ENCODE data around the gene ZNF407.

ZNF407 gene

DNA sequence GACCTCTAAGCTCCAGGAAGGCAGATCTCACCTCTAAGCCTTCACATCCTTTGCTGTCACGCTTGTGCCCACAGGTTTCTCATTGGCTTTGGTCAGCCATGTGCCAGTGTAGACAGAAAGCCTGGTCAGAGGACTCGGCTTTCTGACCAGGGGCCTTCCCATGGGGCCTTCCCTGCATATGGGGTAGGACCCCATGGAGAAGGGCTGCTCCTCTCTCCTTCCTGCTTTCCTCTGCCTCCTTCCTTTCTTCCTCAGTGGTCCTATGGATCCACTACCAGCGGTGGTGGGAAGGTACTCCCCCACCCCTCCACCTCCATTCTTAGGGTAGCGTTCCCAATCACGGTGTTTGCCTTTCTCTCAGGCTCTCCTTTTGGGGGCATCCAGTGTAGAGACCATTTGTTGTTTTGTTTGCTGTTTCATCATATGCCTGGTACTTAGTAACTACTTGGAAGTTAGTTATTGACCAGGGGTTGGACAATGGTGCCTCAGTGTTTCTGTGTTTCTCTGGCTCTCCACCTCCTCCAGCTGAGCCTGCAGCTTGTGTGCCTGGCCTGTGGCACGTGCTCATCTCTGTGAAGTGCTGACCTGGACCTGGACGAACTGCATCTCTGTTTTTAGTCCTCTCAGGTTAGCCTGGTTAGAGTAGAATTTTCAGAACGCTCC is 71.6 kb downstream of the ZNF407 start:
- no peaks in the 10 kb centered on the region for H3K4me1 ChIP-seq (ENCODE audit: insufficient read depth, insufficient read length)
- no peak overlapping the region for H3K4me3 ChIP-seq (ENCODE audit: insufficient read length, low read depth)
- H3K36me3 ChIP-seq (ENCODE audit: insufficient read depth, insufficient read length, low read length): no peaks in the 10 kb centered on the region
- no peaks in the 10 kb centered on the region for H3K9me3 ChIP-seq (ENCODE audit: insufficient read depth, low read length)
- H3K9ac ChIP-seq (ENCODE audit: insufficient read length, low read depth): no peak overlapping the region
- no peaks in the 10 kb centered on the region for H3K27me3 ChIP-seq (ENCODE audit: insufficient read depth, insufficient read length)
- no peak for TF ChIP-seq SUZ12 (IDR thresholded peaks at IDR 0.05; ENCODE audit: extremely low read depth, insufficient read depth, insufficient read length)
- TF ChIP-seq YY1 (IDR thresholded peaks at IDR 0.05; ENCODE audit: insufficient read depth, insufficient read length): no peak
- TF ChIP-seq ZNF274 (IDR thresholded peaks at IDR 0.05; ENCODE audit: low read depth, low read length): no peak
- DNase-seq (ENCODE audit: low read depth, low spot score): no peak

DNA sequence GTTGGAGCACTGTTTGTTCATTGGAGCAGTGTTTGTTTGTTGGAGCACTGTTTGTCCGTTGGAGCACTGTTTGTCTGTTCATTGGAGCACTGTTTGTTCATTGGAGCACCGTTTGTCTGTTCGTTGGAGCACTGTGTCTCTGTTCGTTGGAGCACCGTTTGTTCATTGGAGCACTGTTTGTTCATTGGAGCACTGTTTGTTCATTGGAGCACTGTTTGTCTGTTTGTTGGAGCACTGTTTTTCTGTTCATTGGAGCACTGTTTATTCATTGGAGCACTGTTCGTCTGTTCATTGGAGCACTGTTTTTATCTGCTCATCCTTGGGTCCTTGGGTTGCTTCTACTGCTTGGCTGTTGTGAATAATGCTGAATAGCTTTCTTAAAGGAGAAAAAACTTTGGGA is 74.7 kb downstream of the ZNF407 start:
- Histone ChIP-seq H3K27me3 (ENCODE audit: insufficient read depth, insufficient read length) (no peaks in the 10 kb centered on the region), H3K4me3 (ENCODE audit: insufficient read length, low read depth) (no peak overlapping the region), H3K4me1 (ENCODE audit: insufficient read depth, insufficient read length) (no peaks in the 10 kb centered on the region), H3K9ac (ENCODE audit: insufficient read length, low read depth) (no peak overlapping the region), H3K36me3 (ENCODE audit: insufficient read depth, insufficient read length, low read length) (no peaks in the 10 kb centered on the region), H3K9me3 (ENCODE audit: insufficient read depth, low read length) (peaks cover 7% of the 10 kb centered on the region; the same call in 1 of the 2 replicates)
- TF ChIP-seq ZNF274 (IDR thresholded peaks at IDR 0.05; ENCODE audit: low read depth, low read length): no peak
- no peak for TF ChIP-seq YY1 (IDR thresholded peaks at IDR 0.05; ENCODE audit: insufficient read depth, insufficient read length)
- TF ChIP-seq SUZ12 (IDR thresholded peaks at IDR 0.05; ENCODE audit: extremely low read depth, insufficient read depth, insufficient read length): no peak
- no peak for DNase-seq (ENCODE audit: low read depth, low spot score)

DNA sequence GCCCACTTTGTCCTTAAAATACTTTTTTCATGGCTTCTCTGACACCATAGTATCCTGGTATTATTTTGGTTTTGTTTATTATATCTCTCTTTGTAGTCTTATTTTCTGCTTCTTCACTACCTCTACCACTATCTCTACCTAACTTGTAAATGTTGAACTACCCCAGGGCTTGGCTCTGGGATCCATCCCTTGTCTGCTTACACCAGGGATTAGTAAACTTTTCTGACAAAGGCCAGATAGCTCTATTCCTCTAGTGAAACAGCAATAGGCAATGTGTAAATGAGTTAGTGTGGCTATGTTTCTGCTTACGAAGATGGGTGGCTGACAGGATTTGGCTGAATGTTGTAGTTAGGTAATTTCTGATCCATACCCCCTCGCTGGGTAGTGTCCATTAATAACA is 76.8 kb downstream of the ZNF407 start:
- H3K36me3 ChIP-seq (ENCODE audit: insufficient read depth, insufficient read length, low read length): no peaks in the 10 kb centered on the region
- no peaks in the 10 kb centered on the region for H3K4me1 ChIP-seq (ENCODE audit: insufficient read depth, insufficient read length)
- peaks cover 10% of the 10 kb centered on the region; the same call in 1 of the 2 replicates for H3K9me3 ChIP-seq (ENCODE audit: insufficient read depth, low read length)
- no peak overlapping the region for H3K9ac ChIP-seq (ENCODE audit: insufficient read length, low read depth)
- no peak overlapping the region for H3K4me3 ChIP-seq (ENCODE audit: insufficient read length, low read depth)
- H3K27me3 ChIP-seq (ENCODE audit: insufficient read depth, insufficient read length): no peaks in the 10 kb centered on the region
- no peak for TF ChIP-seq SUZ12 (IDR thresholded peaks at IDR 0.05; ENCODE audit: extremely low read depth, insufficient read depth, insufficient read length)
- no peak for TF ChIP-seq YY1 (IDR thresholded peaks at IDR 0.05; ENCODE audit: insufficient read depth, insufficient read length)
- TF ChIP-seq ZNF274 (IDR thresholded peaks at IDR 0.05; ENCODE audit: low read depth, low read length): no peak
- DNase-seq (ENCODE audit: low read depth, low spot score): no peak

DNA sequence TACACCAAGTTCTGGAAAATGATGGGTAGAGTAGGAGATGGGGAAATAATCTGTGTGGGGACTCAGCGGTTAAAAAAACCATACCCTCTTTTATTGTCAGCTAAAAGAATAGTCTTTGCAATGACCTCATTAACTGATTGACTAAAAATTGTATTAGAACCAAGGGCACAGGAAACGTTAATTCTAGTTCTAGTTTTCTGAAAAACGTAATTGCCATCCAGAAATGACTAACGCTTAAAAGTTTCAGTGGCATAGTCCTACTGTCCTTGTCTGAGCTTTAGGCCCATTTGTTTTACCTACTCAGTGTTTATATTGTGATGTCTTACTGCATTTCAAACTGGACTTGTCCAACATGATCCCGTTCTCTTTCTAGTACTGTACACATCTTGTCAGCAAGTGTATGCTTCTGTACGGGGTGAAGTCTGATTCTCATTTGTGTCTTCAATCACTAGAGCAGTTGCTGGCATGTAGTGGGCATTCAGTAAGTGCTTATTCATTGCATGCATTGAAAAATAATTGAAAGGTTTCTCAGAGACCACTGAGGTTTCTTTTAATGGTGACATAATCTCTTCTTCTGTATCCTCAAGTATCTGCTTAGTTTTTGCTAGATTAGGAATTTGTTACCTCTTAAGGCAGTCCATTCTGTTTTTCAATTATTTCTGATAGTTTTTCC is 81.5 kb downstream of the ZNF407 start:
- Histone ChIP-seq H3K4me3 (ENCODE audit: insufficient read length, low read depth) (no peak overlapping the region), H3K9me3 (ENCODE audit: insufficient read depth, low read length) (peaks cover 10% of the 10 kb centered on the region; the same call in 1 of the 2 replicates), H3K9ac (ENCODE audit: insufficient read length, low read depth) (no peak overlapping the region), H3K36me3 (ENCODE audit: insufficient read depth, insufficient read length, low read length) (no peaks in the 10 kb centered on the region), H3K4me1 (ENCODE audit: insufficient read depth, insufficient read length) (no peaks in the 10 kb centered on the region), H3K27me3 (ENCODE audit: insufficient read depth, insufficient read length) (no peaks in the 10 kb centered on the region)
- no peak for DNase-seq (ENCODE audit: low read depth, low spot score)
- TF ChIP-seq YY1 (IDR thresholded peaks at IDR 0.05; ENCODE audit: insufficient read depth, insufficient read length): no peak
- TF ChIP-seq ZNF274 (IDR thresholded peaks at IDR 0.05; ENCODE audit: low read depth, low read length): no peak
- no peak for TF ChIP-seq SUZ12 (IDR thresholded peaks at IDR 0.05; ENCODE audit: extremely low read depth, insufficient read depth, insufficient read length)

DNA sequence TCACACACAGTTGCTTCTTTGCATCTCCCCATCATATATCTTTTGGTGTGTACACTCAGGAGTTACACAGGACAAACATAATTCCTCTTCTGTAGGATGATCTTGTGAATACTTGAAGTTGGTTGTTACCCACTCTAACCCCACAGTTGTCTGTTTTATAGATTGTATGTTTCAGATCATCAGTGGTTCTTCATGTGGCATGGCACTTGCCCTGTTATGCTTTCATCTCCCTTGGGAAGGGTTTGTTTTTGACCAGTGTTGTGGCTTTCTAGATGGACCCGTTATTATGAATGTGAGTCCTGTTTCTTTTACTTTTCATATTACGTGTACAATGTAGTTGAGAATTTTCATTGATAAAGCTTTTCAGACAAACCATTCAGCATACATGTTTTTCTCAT is 82.0 kb downstream of the ZNF407 start:
- DNase-seq (ENCODE audit: low read depth, low spot score): no peak
- H3K9ac ChIP-seq (ENCODE audit: insufficient read length, low read depth): no peak overlapping the region
- H3K36me3 ChIP-seq (ENCODE audit: insufficient read depth, insufficient read length, low read length): no peaks in the 10 kb centered on the region
- H3K4me3 ChIP-seq (ENCODE audit: insufficient read length, low read depth): no peak overlapping the region
- no peaks in the 10 kb centered on the region for H3K27me3 ChIP-seq (ENCODE audit: insufficient read depth, insufficient read length)
- peaks cover 10% of the 10 kb centered on the region; the same call in 1 of the 2 replicates for H3K9me3 ChIP-seq (ENCODE audit: insufficient read depth, low read length)
- no peaks in the 10 kb centered on the region for H3K4me1 ChIP-seq (ENCODE audit: insufficient read depth, insufficient read length)
- TF ChIP-seq YY1 (IDR thresholded peaks at IDR 0.05; ENCODE audit: insufficient read depth, insufficient read length) (no peak), SUZ12 (IDR thresholded peaks at IDR 0.05; ENCODE audit: extremely low read depth, insufficient read depth, insufficient read length) (no peak), ZNF274 (IDR thresholded peaks at IDR 0.05; ENCODE audit: low read depth, low read length) (no peak)

DNA sequence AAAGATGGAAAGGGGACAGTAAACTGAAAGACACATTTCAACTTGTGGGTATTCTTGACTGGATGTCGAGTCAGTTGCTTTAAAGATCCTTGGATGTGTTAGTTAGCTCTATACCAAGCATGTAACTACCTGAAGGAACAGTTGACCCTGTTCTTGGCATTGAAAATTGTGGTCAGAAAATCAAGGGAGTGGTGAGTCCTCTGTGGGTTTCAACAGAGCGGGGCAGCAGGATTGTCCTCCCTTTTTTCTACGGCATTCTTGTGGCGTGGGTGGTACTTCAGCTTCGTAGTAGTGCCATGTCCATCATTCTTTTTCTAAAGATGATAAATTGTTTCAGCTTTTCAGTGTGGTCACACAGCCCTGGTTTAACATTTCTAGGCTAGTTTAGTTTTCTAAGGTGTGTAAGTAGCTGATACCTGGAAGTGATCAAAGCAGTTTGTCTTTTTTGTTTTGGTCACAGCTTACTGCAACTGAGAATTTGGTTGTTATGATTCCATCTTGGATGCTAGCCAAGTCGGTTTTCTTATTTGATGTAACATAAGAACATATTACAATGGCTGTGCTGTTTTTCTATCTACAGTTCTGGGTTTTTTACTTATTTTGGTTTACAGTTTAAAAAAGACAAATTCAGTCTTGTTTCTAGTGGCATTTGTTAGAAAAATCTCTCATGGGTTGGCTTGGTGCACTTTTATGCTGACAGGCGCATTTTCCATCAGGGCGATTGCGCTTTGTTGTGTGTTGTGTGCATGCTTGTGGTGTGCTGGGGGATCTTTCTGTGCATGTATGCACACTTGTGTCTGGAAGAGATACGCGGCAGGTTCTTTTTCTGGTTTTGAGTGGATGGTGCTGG is 84.7 kb downstream of the ZNF407 start:
- H3K9me3 ChIP-seq (ENCODE audit: insufficient read depth, low read length): peaks cover 3% of the 10 kb centered on the region; the same call in 1 of the 2 replicates

DNA sequence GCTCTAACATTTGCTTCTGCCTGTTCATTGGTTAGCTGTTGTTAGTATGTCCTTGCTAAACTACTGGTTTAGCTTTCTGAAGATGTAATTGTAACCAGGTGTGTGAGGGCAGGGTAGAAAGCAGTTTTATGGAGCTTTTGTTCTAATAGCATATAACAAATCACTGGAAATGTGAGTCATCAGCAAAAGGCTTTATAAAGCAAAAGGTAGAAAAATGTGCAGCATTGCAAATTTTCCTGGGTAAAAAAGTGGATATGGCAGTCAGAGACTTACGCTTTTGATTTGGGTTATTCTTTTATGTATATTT is 85.3 kb downstream of the ZNF407 start:
- peaks cover 4% of the 10 kb centered on the region for H3K36me3 ChIP-seq (ENCODE audit: insufficient read depth, insufficient read length, low read length)
- DNase-seq (ENCODE audit: low read depth, low spot score): no peak

More for the DNA sequence above, 84.7 kb downstream of the ZNF407 start:
- H3K4me3 ChIP-seq (ENCODE audit: insufficient read length, low read depth): no peak overlapping the region
- peaks cover 4% of the 10 kb centered on the region for H3K36me3 ChIP-seq (ENCODE audit: insufficient read depth, insufficient read length, low read length)
- H3K4me1 ChIP-seq (ENCODE audit: insufficient read depth, insufficient read length): no peaks in the 10 kb centered on the region
- TF ChIP-seq SUZ12 (IDR thresholded peaks at IDR 0.05; ENCODE audit: extremely low read depth, insufficient read depth, insufficient read length) (no peak), ZNF274 (IDR thresholded peaks at IDR 0.05; ENCODE audit: low read depth, low read length) (no peak), YY1 (IDR thresholded peaks at IDR 0.05; ENCODE audit: insufficient read depth, insufficient read length) (no peak)
- H3K27me3 ChIP-seq (ENCODE audit: insufficient read depth, insufficient read length): no peaks in the 10 kb centered on the region
- H3K9ac ChIP-seq (ENCODE audit: insufficient read length, low read depth): no peak overlapping the region
- no peak for DNase-seq (ENCODE audit: low read depth, low spot score)

More for the DNA sequence above, 85.3 kb downstream of the ZNF407 start:
- H3K4me1 ChIP-seq (ENCODE audit: insufficient read depth, insufficient read length): no peaks in the 10 kb centered on the region
- TF ChIP-seq ZNF274 (IDR thresholded peaks at IDR 0.05; ENCODE audit: low read depth, low read length) (no peak), YY1 (IDR thresholded peaks at IDR 0.05; ENCODE audit: insufficient read depth, insufficient read length) (no peak), SUZ12 (IDR thresholded peaks at IDR 0.05; ENCODE audit: extremely low read depth, insufficient read depth, insufficient read length) (no peak)
- no peaks in the 10 kb centered on the region for H3K27me3 ChIP-seq (ENCODE audit: insufficient read depth, insufficient read length)
- no peaks in the 10 kb centered on the region for H3K9me3 ChIP-seq (ENCODE audit: insufficient read depth, low read length)
- H3K4me3 ChIP-seq (ENCODE audit: insufficient read length, low read depth): no peak overlapping the region
- no peak overlapping the region for H3K9ac ChIP-seq (ENCODE audit: insufficient read length, low read depth)

Measured in NT2/D1 (cell line).